HUES6 (cell line): ENCODE measurements around the gene TBCE.

ENCODE experiments used
- H3K27ac ChIP-seq: 2 replicates; pipeline ENCODE4 v1.7.0; 2013; ENCODE audit warnings: low read depth, mild to moderate bottlenecking, low read length, inconsistent platforms
- H3K27me3 ChIP-seq: 2 replicates; pipeline ENCODE4 v1.6.1; 2013; ENCODE audit warnings: low read length; ENCODE audit not compliant: control insufficient read depth, insufficient read depth
- H3K36me3 ChIP-seq: 2 replicates; pipeline ENCODE4 v1.6.1; 2013; ENCODE audit warnings: low read length; ENCODE audit not compliant: control insufficient read depth, insufficient read depth
- H3K4me1 ChIP-seq: 2 replicates; pipeline ENCODE4 v1.6.1; 2013; ENCODE audit warnings: low read length; ENCODE audit not compliant: control insufficient read depth, insufficient read depth
- H3K4me3 ChIP-seq: 2 replicates; pipeline ENCODE4 v1.5.1; 2013; ENCODE audit warnings: low read depth, low read length
- H3K9ac ChIP-seq: one replicate; pipeline ENCODE4 v1.6.1; 2013; ENCODE audit warnings: mild to moderate bottlenecking, low read length
- H3K9me3 ChIP-seq: 2 replicates; pipeline ENCODE4 v1.6.1; 2013; ENCODE audit warnings: low read depth, low read length; ENCODE audit not compliant: control insufficient read depth, insufficient read depth

TBCE gene

GRCh38 chr1:235329139-235329902 is 37.9 kb upstream of the TBCE start:
- Histone ChIP-seq H3K9ac (peak overlapping the region; percentile 94), H3K27me3 (no peaks in the 10 kb centered on the region), H3K4me1 (peaks cover 20% of the 10 kb centered on the region), H3K27ac (peak overlapping the region; percentile 71), H3K4me3 (peak overlapping the region; percentile 84), H3K36me3 (peaks cover 7% of the 10 kb centered on the region; the same call in 1 of the 2 replicates), H3K9me3 (no peaks in the 10 kb centered on the region)

- Histone ChIP-seq H3K27ac (no peak overlapping the region), H3K9ac (no peak overlapping the region), H3K9me3 (no peaks in the 10 kb centered on the region), H3K4me1 (peaks cover 13% of the 10 kb centered on the region), H3K4me3 (peak overlapping the region; percentile 84; the same call in 1 of the 2 replicates), H3K27me3 (no peaks in the 10 kb centered on the region), H3K36me3 (peaks cover 18% of the 10 kb centered on the region)
Measured at GRCh38 chr1:235330918-235331285, 36.3 kb upstream of the TBCE start.

DNA sequence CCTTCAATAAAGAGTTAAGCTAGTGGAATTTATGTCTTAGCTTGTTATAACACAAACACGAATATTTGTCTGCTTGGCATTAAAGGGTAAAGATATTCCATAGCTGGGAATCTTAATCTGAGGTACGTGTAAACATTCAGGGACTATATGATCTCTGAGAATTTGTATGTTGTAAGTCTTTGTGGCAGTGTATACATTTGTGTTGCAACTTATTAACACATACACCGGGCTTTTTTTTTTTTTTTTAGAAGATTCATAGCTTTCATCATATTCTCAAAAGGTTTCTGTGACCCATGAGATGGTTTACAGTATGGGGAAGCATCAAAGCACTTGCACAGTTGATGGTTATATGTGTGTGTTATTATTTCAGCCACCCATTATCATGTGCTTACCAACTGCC is 35.8 kb upstream of the TBCE start:
- no peaks in the 10 kb centered on the region for H3K27me3 ChIP-seq
- peaks cover 23% of the 10 kb centered on the region for H3K36me3 ChIP-seq
- no peak overlapping the region for H3K27ac ChIP-seq
- H3K9me3 ChIP-seq = no peaks in the 10 kb centered on the region
- H3K4me3 ChIP-seq = peak overlapping the region; percentile 84; the same call in 1 of the 2 replicates
- H3K9ac ChIP-seq = no peak overlapping the region
- H3K4me1 ChIP-seq = peaks cover 10% of the 10 kb centered on the region

- H3K27me3 ChIP-seq = no peaks in the 10 kb centered on the region
- H3K9me3 ChIP-seq = no peaks in the 10 kb centered on the region
- H3K27ac ChIP-seq = no peak overlapping the region
- no peak overlapping the region for H3K4me3 ChIP-seq
- no peaks in the 10 kb centered on the region for H3K4me1 ChIP-seq
- peaks cover 48% of the 10 kb centered on the region for H3K36me3 ChIP-seq
- no peak overlapping the region for H3K9ac ChIP-seq
Measured at GRCh38 chr1:235336903-235337302, 30.3 kb upstream of the TBCE start.

- Histone ChIP-seq H3K9ac (no peak overlapping the region), H3K4me1 (no peaks in the 10 kb centered on the region), H3K9me3 (no peaks in the 10 kb centered on the region), H3K4me3 (no peak overlapping the region), H3K27ac (no peak overlapping the region), H3K27me3 (no peaks in the 10 kb centered on the region), H3K36me3 (peaks cover 58% of the 10 kb centered on the region)
Measured at GRCh38 chr1:235339746-235340145, 27.5 kb upstream of the TBCE start.

- Histone ChIP-seq H3K4me3 (no peak overlapping the region), H3K4me1 (no peaks in the 10 kb centered on the region), H3K9me3 (no peaks in the 10 kb centered on the region), H3K27me3 (no peaks in the 10 kb centered on the region), H3K9ac (no peak overlapping the region), H3K36me3 (peaks cover 43% of the 10 kb centered on the region), H3K27ac (no peak overlapping the region)
Measured at GRCh38 chr1:235341334-235341733, 25.9 kb upstream of the TBCE start.

- Histone ChIP-seq H3K36me3 (peaks cover 36% of the 10 kb centered on the region), H3K4me3 (no peak overlapping the region), H3K27ac (no peak overlapping the region), H3K9ac (no peak overlapping the region), H3K9me3 (no peaks in the 10 kb centered on the region), H3K4me1 (no peaks in the 10 kb centered on the region), H3K27me3 (no peaks in the 10 kb centered on the region)
Measured at GRCh38 chr1:235342039-235342438, 25.2 kb upstream of the TBCE start.

GRCh38 chr1:235342471-235342870 is 24.8 kb upstream of the TBCE start:
- Histone ChIP-seq H3K4me3 (no peak overlapping the region), H3K9ac (no peak overlapping the region), H3K27ac (no peak overlapping the region), H3K4me1 (no peaks in the 10 kb centered on the region), H3K9me3 (no peaks in the 10 kb centered on the region), H3K27me3 (no peaks in the 10 kb centered on the region), H3K36me3 (peaks cover 32% of the 10 kb centered on the region)

GRCh38 chr1:235343726-235344125 is 23.5 kb upstream of the TBCE start:
- H3K27ac ChIP-seq = no peak overlapping the region

GRCh38 chr1:235351441-235351840 is 15.8 kb upstream of the TBCE start:
- no peaks in the 10 kb centered on the region for H3K27me3 ChIP-seq
- no peaks in the 10 kb centered on the region for H3K9me3 ChIP-seq
- H3K4me3 ChIP-seq = no peak overlapping the region
- H3K27ac ChIP-seq = no peak overlapping the region
- no peak overlapping the region for H3K9ac ChIP-seq
- H3K36me3 ChIP-seq = no peaks in the 10 kb centered on the region
- no peaks in the 10 kb centered on the region for H3K4me1 ChIP-seq

More at GRCh38 chr1:235343726-235344125, 23.5 kb upstream of the TBCE start:
- Histone ChIP-seq H3K9me3 (no peaks in the 10 kb centered on the region), H3K36me3 (peaks cover 23% of the 10 kb centered on the region), H3K27me3 (no peaks in the 10 kb centered on the region), H3K4me1 (no peaks in the 10 kb centered on the region), H3K9ac (no peak overlapping the region), H3K4me3 (no peak overlapping the region)

- Histone ChIP-seq H3K4me1 (no peaks in the 10 kb centered on the region), H3K27me3 (no peaks in the 10 kb centered on the region), H3K9me3 (no peaks in the 10 kb centered on the region), H3K9ac (no peak overlapping the region), H3K36me3 (no peaks in the 10 kb centered on the region), H3K4me3 (no peak overlapping the region), H3K27ac (no peak overlapping the region)
Measured at GRCh38 chr1:235351898-235352297, 15.3 kb upstream of the TBCE start.
